Dermis lymphatic vessel endothelial cell (primary cell): ENCODE results near the gene SANBR. TPM values are rescaled to one million over a fixed set of nuclear protein-coding genes. Genes with fewer than 3 reads are reported as not detected.

Source experiments
- total RNA-seq: library from RNA; depleted of rRNA; stranded (reverse); fragments of >200 nt; gene quantifications from 2 replicates; pipeline ENCODE4 v1.2.1, GENCODE V29; 2014

The SANBR gene
- 13.0 and 14.0 TPM in 2 replicates for total RNA-seq

DNA sequence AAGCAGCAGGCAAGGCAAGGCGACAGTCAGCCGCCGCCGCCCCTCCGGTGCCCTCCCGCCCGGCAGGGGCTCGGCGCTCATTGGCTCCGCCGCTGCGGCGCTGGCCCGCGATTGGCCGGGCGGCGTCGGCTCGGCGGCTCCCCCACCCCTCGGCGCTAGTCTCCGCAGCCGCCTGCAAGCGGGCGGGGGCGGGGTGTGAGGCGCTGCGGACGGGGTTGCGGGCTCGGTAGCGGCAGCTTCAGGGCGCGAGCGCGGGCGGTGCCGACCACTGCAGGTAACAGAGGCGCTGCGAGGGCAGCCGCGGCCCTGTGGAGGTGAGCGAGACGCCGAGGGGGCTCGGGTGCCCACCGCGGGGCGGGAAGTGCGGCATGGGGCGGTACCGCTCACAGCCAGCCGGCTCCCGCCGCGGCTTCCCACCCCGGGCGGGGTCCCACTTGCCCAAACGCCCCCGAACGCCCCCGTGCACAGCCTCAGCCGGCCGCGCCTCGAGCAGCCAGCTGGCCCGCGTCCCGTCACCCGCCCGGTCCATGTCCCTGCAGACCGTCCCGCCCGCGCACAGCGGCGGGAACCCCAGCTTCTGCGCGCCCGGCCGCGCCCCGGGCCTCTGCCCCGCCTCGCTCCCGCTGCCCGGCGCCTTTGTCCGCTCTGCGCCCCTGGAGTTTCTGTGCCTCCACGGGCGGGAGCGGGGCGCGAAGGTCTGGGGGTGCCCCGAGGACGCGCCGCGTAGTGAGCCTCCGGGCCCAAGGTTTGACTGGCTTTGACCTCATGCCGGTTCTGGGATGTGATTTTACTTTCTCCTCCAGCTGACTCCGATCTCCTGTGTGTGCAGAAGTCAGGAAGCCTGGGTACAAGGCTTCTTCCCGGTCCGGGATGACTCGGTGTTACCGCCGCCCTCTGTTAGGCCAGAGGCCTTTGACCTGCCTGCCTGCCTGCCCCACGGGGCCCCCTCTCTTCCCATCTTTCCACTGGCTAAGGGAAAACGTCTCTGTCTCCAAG lies at the start of gene SANBR:
SANBR (plus strand) TSS at position 158 of the 996 bp plus-strand sequence. CDS start 4,480 bp downstream, outside the sequence.

DNA sequence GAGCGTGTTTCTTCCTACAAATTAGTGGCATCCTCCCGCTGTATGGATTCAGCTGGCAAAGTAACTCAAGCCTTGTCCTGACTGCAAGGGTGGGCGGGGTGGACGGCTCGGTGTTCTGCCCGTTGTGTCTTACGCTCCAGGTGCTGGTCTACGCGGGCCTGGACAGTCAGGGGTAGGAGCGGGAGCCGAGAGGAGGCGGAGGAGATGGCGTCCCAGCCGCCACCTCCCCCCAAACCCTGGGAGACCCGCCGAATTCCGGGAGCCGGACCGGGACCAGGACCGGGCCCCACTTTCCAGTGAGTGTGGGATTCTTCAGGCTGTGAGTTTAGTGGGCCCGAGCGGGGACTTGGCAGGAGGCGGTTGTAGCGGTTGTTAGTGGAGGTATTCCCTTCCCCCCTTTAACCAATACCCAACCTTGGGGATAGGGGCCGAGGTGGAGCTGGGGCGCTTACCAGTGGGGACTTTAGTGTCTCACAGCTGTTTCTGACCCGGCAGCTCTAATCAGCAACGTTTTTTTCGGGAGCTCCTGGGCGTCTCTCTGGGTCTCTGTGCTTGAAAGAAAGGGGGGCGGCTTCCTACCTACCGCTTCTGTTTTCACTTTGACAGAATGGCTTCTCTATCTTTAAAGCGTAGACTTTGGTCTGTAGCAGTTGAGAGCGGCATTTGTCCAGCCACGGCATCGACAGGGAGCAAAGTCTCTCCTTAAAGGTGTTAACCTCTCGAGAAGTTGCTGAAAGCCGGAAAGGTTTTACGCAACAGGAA lies 47.9 kb upstream of the SANBR start, which contains the start of the genes PEX13 and PUS10:
PEX13 (plus strand) TSS at position 165 of the 762 bp plus-strand sequence; CDS start at position 205, 40 bp downstream.
PUS10 (minus strand) TSS at position 700 of the 762 bp plus-strand sequence. CDS start 6,365 bp downstream, outside the sequence.

Other genes starting within 250 kb of the SANBR start
- 21.2 and 24.5 TPM in 2 replicates for gene REL, start 184.3 kb upstream of the SANBR start, total RNA-seq
- gene PEX13, start 48.2 kb upstream of the SANBR start, total RNA-seq = 44.1 and 52.7 TPM in 2 replicates
- 6.3 and 12.1 TPM in 2 replicates for gene PUS10, start 47.6 kb upstream of the SANBR start, total RNA-seq
- gene C2orf74, start 96.3 kb downstream of the SANBR start, total RNA-seq = 11.5 and 12.9 TPM in 2 replicates